Body of pancreas (tissue), 4 donors: Measurements from ENCODE around the gene USP6NL. TPM values are rescaled to one million over a fixed set of nuclear protein-coding genes. Genes with fewer than 3 reads are reported as not detected.

Experiments used
- ATAC-seq: fragments of 150-250 bp; one replicate; pipeline ENCODE4 v1.9.1; 2016
- DNase-seq, 4 donors: peaks; one replicate each; pipeline ENCODE4 v3.0.0-alpha.2; 2019
- H3K27ac ChIP-seq, 4 donors: fragments of 200-600 bp; sonication (generic); 1 replicate in 3 of 4; 2 replicates in 1 of 4; pipeline versions ENCODE4 v1.5.1 to v1.6.1; 2016 to 2019; ENCODE audit warnings: mild to moderate bottlenecking in 1 of 4, mixed read lengths in 1 of 4, moderate library complexity in 1 of 4
- H3K27me3 ChIP-seq, 2 donors: fragments of 200-600 bp; sonication (generic); one replicate each; pipeline ENCODE4 v1.6.0; 2016; ENCODE audit warnings: mild to moderate bottlenecking in 1 of 2
- H3K36me3 ChIP-seq, 2 donors: fragments of 200-600 bp; sonication (generic); replicated peaks in 1 of 2; 2 replicates each; pipeline ENCODE4 v1.5.1; 2016; ENCODE audit warnings: low read depth in 2 of 2; ENCODE audit not compliant: insufficient read depth in 1 of 2
- H3K4me1 ChIP-seq: fragments of 200-600 bp; sonication (generic); one replicate; pipeline ENCODE4 v1.6.0; 2016
- H3K4me3 ChIP-seq, 2 donors: fragments of 200-600 bp; sonication (generic); 1 replicate in 1 of 2; 2 replicates in 1 of 2; pipeline ENCODE4 v1.5.1; 2016 to 2019
- H3K9me3 ChIP-seq, 3 donors: fragments of 200-600 bp; sonication (generic); 1 replicate in 2 of 3; 2 replicates in 1 of 3; pipeline ENCODE4 v1.5.1; 2016
- POLR2A ChIP-seq, 3 donors: fragments of 450-650 bp; IDR thresholded peaks; one replicate each; pipeline ENCODE4 v1.6.1; 2016; ENCODE audit warnings: antibody characterized with exemption in 3 of 3, mild to moderate bottlenecking in 2 of 3
- WGBS, 2 donors: methylation state at CpG; one replicate each; pipeline ENCODE4 v1.1.5; 2017; 5-methylcytosine and 5-hydroxymethylcytosine counted together
- intact Hi-C: fragments of 100-400 bp; cut with DNase I; formaldehyde crosslinking; loops from one replicate; pipeline ENCODE4 v1.15.1; 2023
- total RNA-seq, 2 donors: library from RNA; depleted of rRNA; stranded (reverse); fragments of >200 nt; gene quantifications; one replicate each; pipeline ENCODE4 v1.1.0, GENCODE V29; 2016
- TF ChIP-seq, protein P1 (sequence below), 7 experiments: fragments of 450-650 bp in 4 of 7; fragments of 200-600 bp in 3 of 7; sonication (generic) in 3 of 7; IDR thresholded peaks; one replicate each; pipeline ENCODE4 v1.5.1; 2016 to 2019; ENCODE audit warnings: antibody characterized with exemption in 7 of 7

USP6NL gene
- total RNA-seq, 2 donors from 2014 or later = 13.7 to 16.8 TPM

DNA sequence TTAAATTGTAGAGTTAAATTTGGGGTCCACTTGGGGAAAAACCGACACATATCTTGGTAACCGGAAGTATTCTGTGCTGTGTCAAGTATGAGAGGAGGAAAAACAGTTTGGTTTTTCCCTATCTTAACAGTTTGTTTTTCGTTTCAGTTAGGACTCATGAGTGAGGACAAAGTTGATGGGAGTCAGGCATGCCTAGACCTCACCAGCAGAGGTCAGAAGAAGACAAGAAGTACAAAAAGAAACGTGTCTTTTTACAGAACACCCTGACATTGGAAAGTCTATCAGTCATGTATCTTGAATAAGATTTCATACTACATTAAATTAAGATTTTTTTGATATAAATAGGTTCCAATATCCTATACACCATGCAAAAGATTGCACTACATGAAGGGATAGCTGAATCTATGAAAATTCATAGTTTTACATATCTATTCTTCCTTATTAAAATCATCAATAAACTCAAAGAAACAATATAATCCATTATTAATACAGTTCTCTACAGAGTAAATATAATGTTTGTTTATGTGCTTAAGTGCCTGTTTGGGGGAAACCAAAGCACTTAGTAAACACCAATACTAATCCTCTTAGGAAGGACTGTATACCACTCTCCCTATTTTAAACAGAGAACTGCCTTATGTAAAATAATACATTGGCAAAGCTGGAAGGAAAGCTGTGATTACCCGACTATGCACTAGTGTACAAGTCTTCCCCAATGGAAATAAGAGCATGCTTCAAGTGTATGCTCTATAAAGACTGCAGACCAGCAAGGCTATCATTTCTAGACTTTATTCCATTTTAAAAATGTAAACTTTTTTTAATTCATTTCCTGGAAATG, 95.6 kb downstream of the USP6NL start:
- Histone ChIP-seq H3K27ac (no peak overlapping the region), H3K9me3 (no peaks in the 10 kb centered on the region), H3K4me3 (no peak overlapping the region), H3K36me3 (no peaks in the 10 kb centered on the region), H3K4me1 (peaks cover 3% of the 10 kb centered on the region), H3K27me3 (no peaks in the 10 kb centered on the region)
- TF ChIP-seq POLR2A (IDR thresholded peaks at IDR 0.05) = no peak
- TF ChIP-seq, protein P1, sequence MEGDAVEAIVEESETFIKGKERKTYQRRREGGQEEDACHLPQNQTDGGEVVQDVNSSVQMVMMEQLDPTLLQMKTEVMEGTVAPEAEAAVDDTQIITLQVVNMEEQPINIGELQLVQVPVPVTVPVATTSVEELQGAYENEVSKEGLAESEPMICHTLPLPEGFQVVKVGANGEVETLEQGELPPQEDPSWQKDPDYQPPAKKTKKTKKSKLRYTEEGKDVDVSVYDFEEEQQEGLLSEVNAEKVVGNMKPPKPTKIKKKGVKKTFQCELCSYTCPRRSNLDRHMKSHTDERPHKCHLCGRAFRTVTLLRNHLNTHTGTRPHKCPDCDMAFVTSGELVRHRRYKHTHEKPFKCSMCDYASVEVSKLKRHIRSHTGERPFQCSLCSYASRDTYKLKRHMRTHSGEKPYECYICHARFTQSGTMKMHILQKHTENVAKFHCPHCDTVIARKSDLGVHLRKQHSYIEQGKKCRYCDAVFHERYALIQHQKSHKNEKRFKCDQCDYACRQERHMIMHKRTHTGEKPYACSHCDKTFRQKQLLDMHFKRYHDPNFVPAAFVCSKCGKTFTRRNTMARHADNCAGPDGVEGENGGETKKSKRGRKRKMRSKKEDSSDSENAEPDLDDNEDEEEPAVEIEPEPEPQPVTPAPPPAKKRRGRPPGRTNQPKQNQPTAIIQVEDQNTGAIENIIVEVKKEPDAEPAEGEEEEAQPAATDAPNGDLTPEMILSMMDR (IDR thresholded peaks at IDR 0.05) = peak; percentile 60 to 91 (median 89)
- ATAC-seq (peak; percentile 72), DNase-seq (peak; percentile 55 to 76 (median 64))
- 5 to 7% methylated on average over 5 of the region's 5 CpGs for WGBS, 2 donors
- intact Hi-C loops = loop anchor here (10.0 kb wide), 2 partner anchors 209 to 249 kb away; no protein-coding TSS in a partner anchor

DNA sequence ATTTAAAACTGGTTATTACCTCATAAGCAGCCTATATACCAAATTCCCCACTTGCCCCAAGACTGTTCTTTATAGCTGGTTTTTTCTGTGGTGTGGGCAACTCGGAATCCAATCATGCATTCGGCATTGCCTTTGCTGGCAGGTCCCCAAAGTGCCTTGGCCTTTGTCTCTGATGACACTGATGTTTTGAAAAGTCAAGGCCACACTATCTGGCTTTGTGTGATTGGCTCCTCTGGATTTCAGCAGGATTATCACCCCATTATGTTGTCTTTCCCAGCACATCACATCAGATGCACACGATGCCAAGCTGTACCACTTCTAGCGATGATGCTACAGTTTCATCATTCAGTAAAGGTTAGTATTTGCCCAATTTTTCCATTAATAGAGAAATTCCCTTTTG, 97.7 kb downstream of the USP6NL start:
- TF ChIP-seq POLR2A (IDR thresholded peaks at IDR 0.05) = no peak
- TF ChIP-seq, protein P1 (IDR thresholded peaks at IDR 0.05) = no peak
- no peak overlapping the region for H3K27ac ChIP-seq
- H3K4me3 ChIP-seq = no peak overlapping the region
- DNase-seq = no peak
- H3K36me3 ChIP-seq = no peaks in the 10 kb centered on the region
- WGBS, 2 donors = 89 to 95% methylated on average over 4 of the region's 4 CpGs
- ATAC-seq = no peak
- H3K4me1 ChIP-seq = peaks cover 3% of the 10 kb centered on the region
- no peaks in the 10 kb centered on the region for H3K27me3 ChIP-seq
- H3K9me3 ChIP-seq = no peaks in the 10 kb centered on the region
- intact Hi-C loops = loop anchor here (10.0 kb wide), 2 partner anchors 211 to 251 kb away; no protein-coding TSS in a partner anchor

DNA sequence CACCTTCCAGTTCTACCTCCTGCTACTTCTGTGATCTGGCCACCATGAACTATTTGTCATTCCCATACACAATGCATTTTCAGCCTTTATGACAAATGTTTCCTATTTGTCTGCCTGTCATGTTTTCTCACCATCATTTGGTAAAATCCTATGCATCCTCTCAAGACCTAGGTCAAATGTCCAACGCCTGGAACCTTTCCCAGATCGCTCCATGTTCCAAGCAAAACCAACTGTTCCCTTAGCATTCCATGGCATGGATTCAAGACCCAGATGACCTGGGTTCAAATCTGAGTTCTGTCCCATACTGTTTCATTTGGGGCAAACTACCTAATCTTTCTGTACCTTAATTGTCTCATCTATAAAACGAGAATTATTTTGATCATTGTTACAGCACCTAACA, 98.9 kb downstream of the USP6NL start:
- Histone ChIP-seq H3K27ac (no peak overlapping the region), H3K4me3 (no peak overlapping the region), H3K9me3 (no peaks in the 10 kb centered on the region), H3K4me1 (peaks cover 3% of the 10 kb centered on the region), H3K36me3 (peaks cover 0 to 2% of the 10 kb centered on the region in 2 donors), H3K27me3 (no peaks in the 10 kb centered on the region)
- DNase-seq = no peak
- TF ChIP-seq POLR2A (IDR thresholded peaks at IDR 0.05) = no peak
- TF ChIP-seq, protein P1 (IDR thresholded peaks at IDR 0.05) = no peak
- intact Hi-C loops = loop anchor here (10.0 kb wide), 2 partner anchors 212 to 252 kb away; no protein-coding TSS in a partner anchor
- no peak for ATAC-seq
- WGBS, 2 donors = 74 to 83% methylated on average over 3 of the region's 3 CpGs

DNA sequence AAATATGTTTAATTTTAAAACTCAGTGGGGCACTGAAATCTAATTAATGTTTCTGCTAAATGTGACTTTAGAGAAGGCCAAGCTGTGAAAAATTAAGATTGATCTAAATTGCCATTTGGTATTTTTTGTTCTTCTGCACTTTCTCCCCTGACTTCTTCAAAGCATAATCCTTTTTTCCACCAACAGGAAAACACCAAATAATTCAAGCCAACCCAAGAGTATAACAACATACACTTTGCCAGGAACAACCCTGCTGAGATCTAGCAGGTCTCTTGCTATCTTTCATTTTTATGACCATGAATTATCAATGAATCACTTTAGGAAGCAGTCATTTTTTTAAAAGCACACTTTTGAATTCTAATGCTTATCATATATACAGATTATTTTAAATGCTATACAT, 100.1 kb downstream of the USP6NL start:
- peaks cover 3% of the 10 kb centered on the region for H3K4me1 ChIP-seq
- no peaks in the 10 kb centered on the region for H3K9me3 ChIP-seq
- peaks cover 0 to 2% of the 10 kb centered on the region in 2 donors for H3K36me3 ChIP-seq
- no peak overlapping the region for H3K4me3 ChIP-seq
- no peaks in the 10 kb centered on the region for H3K27me3 ChIP-seq
- ATAC-seq (no peak), DNase-seq (no peak)
- no peak overlapping the region for H3K27ac ChIP-seq
- intact Hi-C loops = loop anchor here (10.0 kb wide), 2 partner anchors 213 to 253 kb away; no protein-coding TSS in a partner anchor
- TF ChIP-seq, protein P1 (IDR thresholded peaks at IDR 0.05) = no peak
- TF ChIP-seq POLR2A (IDR thresholded peaks at IDR 0.05) = no peak
